Thyroid gland (tissue), 4 donors: ENCODE measurements around the gene CCK. TPM values are rescaled to one million over a fixed set of nuclear protein-coding genes. Genes with fewer than 3 reads are reported as not detected.
A peak's percentile ranks its signal among the peaks of the same experiment; 100 is the strongest.

Source experiments
- DNase-seq, 2 donors: peaks; one replicate each; pipeline ENCODE4 v3.0.0-alpha.2; 2019
- H3K27ac ChIP-seq, 3 donors: fragments of 200-600 bp; sonication (generic); 1 replicate in 2 of 3; 2 replicates in 1 of 3; pipeline ENCODE4 v1.5.1; 2016 to 2019; ENCODE audit warnings: mild to moderate bottlenecking in 1 of 3, moderate library complexity in 1 of 3
- H3K27me3 ChIP-seq: fragments of 200-600 bp; sonication (generic); one replicate; pipeline ENCODE4 v1.5.1; 2019
- H3K36me3 ChIP-seq, 2 donors: fragments of 200-600 bp; sonication (generic); one replicate each; pipeline ENCODE4 v1.5.1; 2016 to 2019
- H3K4me1 ChIP-seq, 2 donors: fragments of 200-600 bp; sonication (generic); one replicate each; pipeline ENCODE4 v1.5.1; 2017 to 2019
- H3K4me3 ChIP-seq, 3 donors: fragments of 200-600 bp; sonication (generic); replicated peaks in 1 of 3; 1 replicate in 2 of 3; 2 replicates in 1 of 3; pipeline ENCODE4 v1.5.1; 2016; ENCODE audit warnings: mild to moderate bottlenecking in 1 of 3
- H3K9me3 ChIP-seq: fragments of 200-600 bp; sonication (generic); one replicate; pipeline ENCODE4 v1.5.1; 2017
- POLR2A ChIP-seq, 2 donors: fragments of 450-650 bp; IDR thresholded peaks; one replicate each; pipeline ENCODE4 v1.6.1; 2017; ENCODE audit warnings: antibody characterized with exemption in 2 of 2, mild to moderate bottlenecking in 2 of 2, moderate library complexity in 1 of 2
- whole genome bisulfite sequencing, 2 donors: methylation state at CpG; one replicate each; pipeline ENCODE4 v1.1.5; 2017; 5-methylcytosine and 5-hydroxymethylcytosine counted together
- intact Hi-C: fragments of 100-400 bp; cut with DNase I; formaldehyde crosslinking; loops from one replicate; pipeline ENCODE4 v1.15.1; 2023
- total RNA-seq, 4 donors: library from RNA; depleted of rRNA; stranded (reverse); fragments of >200 nt; gene quantifications; one replicate each; pipeline ENCODE4 v1.2.3, GENCODE V29; 2016
- TF ChIP-seq, protein P1 (sequence below), 6 experiments: fragments of 200-600 bp in 3 of 6; fragments of 450-650 bp in 3 of 6; sonication (generic) in 3 of 6; IDR thresholded peaks; one replicate each; pipeline ENCODE4 v1.5.1; 2016 to 2019; ENCODE audit warnings: antibody characterized with exemption in 6 of 6, mild to moderate bottlenecking in 2 of 6, inconsistent platforms in 1 of 6, moderate library complexity in 1 of 6

Gene CCK
- total RNA-seq, 4 donors from 2014 or later: 0.89 TPM; not detected in 3

DNA sequence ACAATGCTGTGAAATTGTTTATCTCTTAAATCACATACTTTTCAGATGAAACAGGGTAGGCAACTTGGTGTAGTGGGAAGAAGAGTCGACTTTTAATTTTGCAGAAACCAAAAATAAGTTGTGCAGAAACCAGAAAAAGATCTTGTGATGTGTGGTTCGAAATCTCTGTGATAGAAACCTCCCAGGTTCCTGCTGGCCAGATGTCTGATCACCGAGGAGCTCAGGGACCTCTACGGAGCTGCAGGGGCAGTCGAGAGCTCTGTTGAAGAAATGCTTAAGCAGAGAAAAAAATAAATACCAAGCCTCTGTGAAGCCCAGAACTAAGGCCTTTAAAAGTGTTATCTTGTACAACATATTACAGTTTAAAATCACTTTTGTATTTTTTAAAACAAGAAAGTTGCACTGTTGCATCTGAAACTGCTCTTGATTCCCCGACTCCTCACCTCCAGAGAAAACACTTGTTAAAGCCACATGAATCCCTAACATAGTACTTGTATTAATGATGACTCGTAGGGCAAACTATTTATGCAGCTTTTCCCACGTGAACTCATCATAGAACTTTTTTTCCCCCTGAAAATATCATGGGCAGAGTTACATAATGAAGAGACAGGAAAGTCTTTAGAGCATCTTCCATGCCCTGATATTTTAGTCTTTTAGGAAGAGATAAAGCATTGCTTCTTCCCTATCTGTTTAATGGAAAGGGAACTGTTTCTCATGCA lies 51.3 kb downstream of the CCK start:
- H3K36me3 ChIP-seq: peaks cover 3 to 27% of the 10 kb centered on the region in 2 donors

DNA sequence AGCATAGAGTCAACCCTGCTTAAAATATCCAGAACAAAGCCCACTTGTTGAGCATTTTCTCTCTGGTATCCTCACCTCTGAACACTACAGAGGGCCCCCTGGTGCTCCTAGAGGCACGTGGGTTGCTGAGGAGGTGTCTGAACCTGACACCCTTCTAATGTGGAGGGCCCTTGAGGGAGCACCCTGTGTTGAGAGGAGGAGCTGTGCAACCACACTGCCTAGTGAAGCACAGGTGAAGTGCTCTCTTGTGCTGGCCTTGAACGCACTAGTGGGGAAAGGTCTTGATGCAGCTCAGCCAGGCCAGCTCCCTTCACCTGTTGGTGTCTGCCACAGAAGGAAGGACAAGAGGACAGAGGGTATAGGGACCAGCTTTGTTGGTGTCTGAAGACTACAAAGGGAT lies 51.9 kb downstream of the CCK start:
- intact Hi-C loops: no loop called here
- WGBS, 2 donors: 18 to 28% methylated on average over 2 of the region's 2 CpGs
- Histone ChIP-seq H3K9me3 (no peaks in the 10 kb centered on the region), H3K4me3 (no peak overlapping the region), H3K27ac (no peak overlapping the region), H3K4me1 (peaks cover 0 to 14% of the 10 kb centered on the region in 2 donors), H3K36me3 (peaks cover 5 to 24% of the 10 kb centered on the region in 2 donors), H3K27me3 (no peaks in the 10 kb centered on the region)
- no peak for TF ChIP-seq POLR2A (IDR thresholded peaks at IDR 0.05)
- TF ChIP-seq, protein P1, sequence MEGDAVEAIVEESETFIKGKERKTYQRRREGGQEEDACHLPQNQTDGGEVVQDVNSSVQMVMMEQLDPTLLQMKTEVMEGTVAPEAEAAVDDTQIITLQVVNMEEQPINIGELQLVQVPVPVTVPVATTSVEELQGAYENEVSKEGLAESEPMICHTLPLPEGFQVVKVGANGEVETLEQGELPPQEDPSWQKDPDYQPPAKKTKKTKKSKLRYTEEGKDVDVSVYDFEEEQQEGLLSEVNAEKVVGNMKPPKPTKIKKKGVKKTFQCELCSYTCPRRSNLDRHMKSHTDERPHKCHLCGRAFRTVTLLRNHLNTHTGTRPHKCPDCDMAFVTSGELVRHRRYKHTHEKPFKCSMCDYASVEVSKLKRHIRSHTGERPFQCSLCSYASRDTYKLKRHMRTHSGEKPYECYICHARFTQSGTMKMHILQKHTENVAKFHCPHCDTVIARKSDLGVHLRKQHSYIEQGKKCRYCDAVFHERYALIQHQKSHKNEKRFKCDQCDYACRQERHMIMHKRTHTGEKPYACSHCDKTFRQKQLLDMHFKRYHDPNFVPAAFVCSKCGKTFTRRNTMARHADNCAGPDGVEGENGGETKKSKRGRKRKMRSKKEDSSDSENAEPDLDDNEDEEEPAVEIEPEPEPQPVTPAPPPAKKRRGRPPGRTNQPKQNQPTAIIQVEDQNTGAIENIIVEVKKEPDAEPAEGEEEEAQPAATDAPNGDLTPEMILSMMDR (IDR thresholded peaks at IDR 0.05): no peak
- peak; percentile 77 to 86 for DNase-seq

More for the DNA sequence above, 51.3 kb downstream of the CCK start:
- Histone ChIP-seq H3K27me3 (no peaks in the 10 kb centered on the region), H3K4me1 (peaks cover 0 to 14% of the 10 kb centered on the region in 2 donors), H3K4me3 (no peak overlapping the region), H3K9me3 (no peaks in the 10 kb centered on the region), H3K27ac (no peak overlapping the region)
- no peak for DNase-seq
- intact Hi-C loops: no loop called here
- TF ChIP-seq, protein P1 (IDR thresholded peaks at IDR 0.05): no peak
- TF ChIP-seq POLR2A (IDR thresholded peaks at IDR 0.05): no peak
- 71 to 79% methylated on average over 8 of the region's 8 CpGs for WGBS, 2 donors

DNA sequence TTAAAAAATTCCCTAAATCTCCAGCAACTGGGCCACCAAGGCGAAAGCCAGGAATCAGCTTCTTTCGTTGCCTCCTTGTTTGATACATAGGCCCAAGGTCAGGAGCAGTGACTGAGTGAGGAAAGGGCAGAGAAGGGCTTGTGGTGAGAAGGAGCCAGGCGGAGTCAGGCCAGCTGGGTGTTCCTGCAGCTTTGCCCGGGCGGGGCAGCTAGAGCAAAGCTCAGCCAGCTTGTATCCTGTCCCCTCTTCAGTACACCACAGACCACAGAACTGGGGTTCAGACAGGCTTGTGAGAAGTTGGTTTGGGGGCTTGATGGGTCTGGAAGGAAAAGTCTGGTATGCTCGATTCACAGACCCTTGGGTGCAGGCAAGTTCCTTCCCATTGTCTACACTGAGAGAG lies 52.6 kb downstream of the CCK start:
- WGBS, 2 donors: 88 to 97% methylated on average over 6 of the region's 6 CpGs
- H3K27ac ChIP-seq: no peak overlapping the region
- no peaks in the 10 kb centered on the region for H3K27me3 ChIP-seq
- no peak for DNase-seq
- H3K9me3 ChIP-seq: no peaks in the 10 kb centered on the region
- H3K4me1 ChIP-seq: peaks cover 0 to 14% of the 10 kb centered on the region in 2 donors
- no peak overlapping the region for H3K4me3 ChIP-seq
- H3K36me3 ChIP-seq: peaks cover 5 to 23% of the 10 kb centered on the region in 2 donors
- TF ChIP-seq, protein P1 (IDR thresholded peaks at IDR 0.05): no peak
- no peak for TF ChIP-seq POLR2A (IDR thresholded peaks at IDR 0.05)
- intact Hi-C loops: no loop called here

DNA sequence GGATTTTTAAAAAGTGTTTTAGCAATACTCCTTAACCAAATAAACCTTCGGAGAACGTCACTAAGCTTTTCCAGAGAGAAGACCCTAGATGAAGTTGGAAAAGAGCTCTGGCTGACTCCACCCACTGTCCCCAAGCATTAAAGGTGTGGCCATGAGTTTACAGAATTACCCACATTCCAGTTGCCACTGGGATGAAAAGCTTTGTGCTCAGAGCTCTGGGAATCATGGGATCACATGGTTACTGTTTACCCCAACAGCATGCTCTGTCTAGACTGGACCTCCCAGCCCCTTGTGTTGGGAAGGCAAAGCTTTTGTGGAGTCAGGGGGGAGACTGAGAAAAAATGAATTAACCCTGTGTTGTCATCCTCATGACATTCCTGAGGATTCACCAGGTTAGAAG lies 55.3 kb downstream of the CCK start:
- Histone ChIP-seq H3K36me3 (peaks cover 5 to 23% of the 10 kb centered on the region in 2 donors), H3K27me3 (no peaks in the 10 kb centered on the region), H3K4me1 (peaks cover 0 to 14% of the 10 kb centered on the region in 2 donors), H3K27ac (no peak overlapping the region), H3K4me3 (no peak overlapping the region), H3K9me3 (no peaks in the 10 kb centered on the region)
- TF ChIP-seq, protein P1 (IDR thresholded peaks at IDR 0.05): no peak
- no peak for TF ChIP-seq POLR2A (IDR thresholded peaks at IDR 0.05)
- DNase-seq: no peak
- 71 to 98% methylated on average over 2 of the region's 2 CpGs for WGBS, 2 donors
- intact Hi-C loops: no loop called here

DNA sequence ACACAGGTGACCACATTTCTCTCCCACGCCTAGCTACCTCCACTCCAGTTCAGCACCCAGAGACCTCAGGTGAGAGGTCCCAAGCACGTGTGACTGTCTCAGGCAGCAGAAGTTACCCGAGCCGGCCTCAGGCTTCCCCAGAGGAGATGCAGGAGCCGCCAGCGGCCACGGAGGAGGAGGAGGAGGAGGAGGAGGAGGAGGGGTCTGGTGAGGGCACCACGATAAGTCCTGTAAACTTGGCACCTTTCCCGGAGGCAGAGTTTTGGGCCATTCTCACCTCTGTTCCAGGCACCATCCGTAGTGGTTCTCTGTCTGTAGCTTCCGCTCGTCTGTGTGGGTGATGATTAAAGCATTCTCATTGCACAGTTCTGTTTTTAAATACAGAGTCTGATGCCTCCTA lies 56.1 kb downstream of the CCK start:
- peaks cover 6 to 26% of the 10 kb centered on the region in 2 donors for H3K36me3 ChIP-seq
- no peak overlapping the region for H3K4me3 ChIP-seq
- no peaks in the 10 kb centered on the region for H3K27me3 ChIP-seq
- H3K4me1 ChIP-seq: peaks cover 0 to 14% of the 10 kb centered on the region in 2 donors
- H3K27ac ChIP-seq: no peak overlapping the region
- no peak for TF ChIP-seq POLR2A (IDR thresholded peaks at IDR 0.05)
- TF ChIP-seq, protein P1 (IDR thresholded peaks at IDR 0.05): no peak
- H3K9me3 ChIP-seq: no peaks in the 10 kb centered on the region
- DNase-seq: no peak
- WGBS, 2 donors: 83 to 85% methylated on average over 12 of the region's 12 CpGs
- intact Hi-C loops: no loop called here
